SHP77 (cell line): Measurements from ENCODE around the gene SLIT1.

Source experiments
- DNase-seq, 2 experiments: peaks; one replicate each; lab custom pipeline; 2025; lab: John Stamatoyannopoulos, UW

Gene SLIT1

GRCh38 chr10:97185326-97186058 is at the start of gene SLIT1:
TSS of gene SLIT1 (minus strand) at chr10:97185959. CDS start at chr10:97185674, 285 bp downstream.
- DNase-seq, result peak in 1 of 2 experiments; percentile 38

GRCh38 chr10:97235353-97235752 is 49.6 kb upstream of the SLIT1 start:
- no peak for DNase-seq

GRCh38 chr10:97234400-97234799 is 48.6 kb upstream of the SLIT1 start:
- peak; percentile 1 to 28 for DNase-seq

- no peak for DNase-seq
Measured at GRCh38 chr10:97230146-97230545, 44.4 kb upstream of the SLIT1 start.

GRCh38 chr10:97229322-97230015 is 43.7 kb upstream of the SLIT1 start:
- DNase-seq, result no peak

GRCh38 chr10:97228775-97229157 is 43.0 kb upstream of the SLIT1 start:
- DNase-seq, result no peak

GRCh38 chr10:97228130-97228774 is 42.5 kb upstream of the SLIT1 start:
- no peak for DNase-seq

GRCh38 chr10:97226398-97226797 is 40.6 kb upstream of the SLIT1 start:
- no peak for DNase-seq

GRCh38 chr10:97224483-97225435 is 39.0 kb upstream of the SLIT1 start:
- DNase-seq, result no peak

- DNase-seq, result no peak
Measured at GRCh38 chr10:97222326-97222961, 36.7 kb upstream of the SLIT1 start.

DNA sequence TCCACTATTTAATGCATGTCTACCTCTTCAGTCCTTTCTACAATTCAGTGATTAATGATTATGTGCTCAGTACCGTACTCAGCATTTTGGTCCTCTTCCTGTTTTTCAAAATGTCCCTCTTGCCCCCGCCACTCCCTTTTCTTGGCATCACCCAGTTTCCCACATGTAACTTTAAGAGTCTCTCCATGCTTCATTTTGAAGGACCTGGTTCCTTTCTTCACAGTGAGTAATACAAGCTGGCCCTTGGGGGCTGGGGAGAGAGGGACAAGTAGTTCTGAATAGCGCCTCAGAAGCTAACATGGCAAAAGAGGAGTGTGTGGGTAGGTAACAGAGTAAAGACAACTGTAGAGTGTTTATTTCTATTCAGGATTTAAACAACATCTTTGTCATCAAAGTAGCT is 34.6 kb upstream of the SLIT1 start:
- DNase-seq, result no peak

- DNase-seq, result no peak
Measured at GRCh38 chr10:97217299-97217698, 31.5 kb upstream of the SLIT1 start.

DNA sequence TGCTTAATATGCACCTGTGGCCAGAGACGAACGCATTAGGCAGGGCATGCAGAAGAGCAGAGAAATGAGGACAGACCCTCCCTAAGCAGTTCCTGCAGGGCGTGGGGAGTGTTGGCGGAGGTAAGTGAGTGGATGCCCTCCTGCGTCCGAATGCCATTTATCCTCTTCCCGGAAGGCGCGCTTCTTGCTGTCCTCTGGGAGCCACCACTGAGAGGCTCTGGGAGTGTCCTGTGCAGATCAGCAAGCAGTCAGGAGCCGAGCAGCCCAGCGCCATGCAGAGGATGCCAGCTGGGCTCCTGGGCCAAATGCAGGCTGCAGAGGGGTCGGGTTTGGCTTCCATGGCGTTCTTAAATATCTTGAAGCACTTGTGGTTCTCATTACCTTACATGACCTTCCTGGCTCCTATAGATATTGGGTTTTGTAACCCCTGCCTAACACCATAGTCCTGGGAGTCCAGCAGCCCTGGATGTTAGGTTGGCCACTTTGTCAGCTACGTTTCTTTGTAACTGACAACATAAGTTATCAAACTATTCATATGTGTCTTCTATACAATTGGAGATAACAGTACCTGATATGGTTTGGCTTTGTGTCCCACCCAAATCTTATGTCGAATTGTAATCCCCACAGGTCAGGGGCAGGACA is 30.0 kb upstream of the SLIT1 start:
- no peak for DNase-seq

DNA sequence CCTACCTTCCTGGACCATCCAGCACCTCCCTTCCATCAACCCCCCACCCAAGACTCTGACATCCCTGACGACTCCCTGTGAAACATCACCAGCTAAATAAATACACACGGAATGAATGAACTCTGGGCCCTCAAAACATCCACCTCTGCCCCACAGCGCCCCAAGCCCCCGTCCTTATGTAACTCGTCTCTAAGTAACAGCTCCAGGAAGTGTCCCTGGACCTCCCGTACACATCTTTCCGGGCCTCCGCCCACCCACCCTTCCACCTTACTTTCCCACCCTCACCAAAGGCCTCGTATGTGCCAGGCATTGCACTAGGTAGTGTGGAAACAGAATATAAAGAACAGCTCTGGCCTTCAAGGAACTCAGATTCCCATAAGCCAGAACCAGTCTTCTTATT is 27.7 kb upstream of the SLIT1 start:
- DNase-seq, result no peak

GRCh38 chr10:97211229-97211628 is 25.5 kb upstream of the SLIT1 start:
- no peak for DNase-seq

GRCh38 chr10:97210543-97210960 is 24.8 kb upstream of the SLIT1 start:
- DNase-seq, result peak; percentile 43 to 66

GRCh38 chr10:97207756-97208346 is 22.1 kb upstream of the SLIT1 start:
- no peak for DNase-seq

DNA sequence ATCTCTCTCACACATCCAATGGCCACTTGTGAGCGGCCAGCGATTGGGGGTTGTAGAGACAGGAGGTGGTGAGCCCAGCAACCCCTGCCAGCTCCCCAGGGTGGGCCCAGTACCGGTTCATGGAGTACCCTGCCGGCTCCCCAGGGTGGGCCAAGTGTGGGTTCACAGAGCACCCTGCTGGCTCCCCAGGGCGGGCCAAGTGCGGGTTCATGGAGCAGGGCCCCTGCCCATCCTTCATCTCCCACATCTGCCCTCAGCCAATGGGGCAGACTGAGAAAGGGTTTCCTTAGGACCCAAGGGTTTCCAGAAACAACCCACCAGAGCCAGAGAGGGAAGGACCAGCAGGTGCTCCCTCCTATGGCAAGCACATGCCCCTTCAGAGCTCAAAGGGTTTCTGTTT is 21.4 kb upstream of the SLIT1 start:
- no peak for DNase-seq

DNA sequence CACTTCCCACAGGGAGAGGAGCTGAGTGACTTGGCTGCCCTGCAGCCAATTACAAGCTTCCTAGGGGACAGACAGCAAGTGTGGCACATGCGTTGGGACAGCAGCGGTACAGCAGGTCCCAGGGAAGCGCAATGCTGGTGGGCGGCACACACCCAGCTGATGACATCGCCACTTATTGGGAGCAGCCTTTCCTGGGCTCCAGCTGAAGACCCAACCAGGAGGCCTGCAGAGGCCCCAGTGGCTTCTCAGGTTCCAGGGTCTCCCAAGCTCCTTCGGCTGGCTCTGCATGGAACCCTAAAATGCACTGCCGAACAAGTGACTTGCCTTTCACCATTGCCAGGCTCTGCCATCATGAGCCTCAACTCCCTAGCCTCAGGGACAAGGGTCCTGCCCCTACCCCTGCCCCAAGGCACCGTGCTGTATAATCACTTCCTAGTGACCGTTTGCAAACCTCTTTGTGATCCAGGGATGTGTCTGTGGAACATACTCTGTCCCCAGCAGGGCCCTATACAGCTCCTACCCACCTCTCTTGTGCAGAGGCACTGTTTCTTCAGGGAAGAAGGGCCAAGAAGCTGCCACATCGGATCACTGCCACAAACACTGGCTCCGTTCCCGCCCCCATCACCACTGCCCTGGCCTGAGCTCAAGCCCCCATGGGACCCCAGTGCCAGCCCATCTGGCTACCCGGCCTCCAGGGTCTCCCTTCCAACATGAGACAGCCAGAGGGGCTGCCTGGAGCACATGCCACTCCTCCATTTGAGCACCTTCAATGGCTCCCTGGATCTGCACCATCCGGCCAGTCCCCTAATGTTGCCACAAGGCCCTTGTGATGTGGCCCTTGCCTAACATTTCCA is 19.3 kb upstream of the SLIT1 start:
- no peak for DNase-seq

- no peak for DNase-seq
Measured at GRCh38 chr10:97203220-97203619, 17.5 kb upstream of the SLIT1 start.
